HEK293 (cell line): ENCODE measurements around the gene IRF2.

Experiments used
- TF ChIP-seq, protein P1 (sequence below): fragments of 450-650 bp; IDR thresholded peaks from 2 replicates; pipeline ENCODE4 v1.5.1; 2018; ENCODE audit warnings: missing biosample characterization, missing genetic modification characterization
- TF ChIP-seq, protein P2 (sequence below): fragments of 450-650 bp; formaldehyde crosslinking; conservative IDR thresholded peaks from 2 replicates; pipeline ENCODE4 v1.5.1; 2016; ENCODE audit warnings: low read depth, missing biosample characterization, missing genetic modification characterization

DNA sequence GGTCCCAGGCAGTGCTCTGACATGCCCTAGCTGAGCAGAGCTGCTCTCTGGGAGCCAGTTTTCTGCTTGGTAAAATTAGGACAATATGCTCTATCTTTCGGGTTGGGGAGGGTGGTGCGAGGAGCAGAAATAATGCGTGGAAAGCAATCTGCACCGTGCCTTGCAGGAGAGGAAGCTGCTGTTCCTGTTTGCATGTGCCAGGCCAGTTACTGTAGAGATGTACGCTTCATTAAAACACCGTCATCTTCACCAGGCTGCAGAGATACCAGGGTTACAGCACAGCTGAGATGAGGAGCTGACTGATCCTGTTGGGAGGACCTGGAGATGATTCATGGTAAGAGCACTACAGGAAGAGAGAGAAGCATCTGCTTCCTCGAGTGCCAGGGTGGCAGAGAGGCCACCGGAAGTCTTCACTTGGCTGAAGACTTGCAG, 29.5 kb upstream of the IRF2 start:
- TF ChIP-seq, protein P1, sequence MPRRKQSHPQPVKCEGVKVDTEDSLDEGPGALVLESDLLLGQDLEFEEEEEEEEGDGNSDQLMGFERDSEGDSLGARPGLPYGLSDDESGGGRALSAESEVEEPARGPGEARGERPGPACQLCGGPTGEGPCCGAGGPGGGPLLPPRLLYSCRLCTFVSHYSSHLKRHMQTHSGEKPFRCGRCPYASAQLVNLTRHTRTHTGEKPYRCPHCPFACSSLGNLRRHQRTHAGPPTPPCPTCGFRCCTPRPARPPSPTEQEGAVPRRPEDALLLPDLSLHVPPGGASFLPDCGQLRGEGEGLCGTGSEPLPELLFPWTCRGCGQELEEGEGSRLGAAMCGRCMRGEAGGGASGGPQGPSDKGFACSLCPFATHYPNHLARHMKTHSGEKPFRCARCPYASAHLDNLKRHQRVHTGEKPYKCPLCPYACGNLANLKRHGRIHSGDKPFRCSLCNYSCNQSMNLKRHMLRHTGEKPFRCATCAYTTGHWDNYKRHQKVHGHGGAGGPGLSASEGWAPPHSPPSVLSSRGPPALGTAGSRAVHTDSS (tag by site-specific recombination): no peak
- TF ChIP-seq, protein P2, sequence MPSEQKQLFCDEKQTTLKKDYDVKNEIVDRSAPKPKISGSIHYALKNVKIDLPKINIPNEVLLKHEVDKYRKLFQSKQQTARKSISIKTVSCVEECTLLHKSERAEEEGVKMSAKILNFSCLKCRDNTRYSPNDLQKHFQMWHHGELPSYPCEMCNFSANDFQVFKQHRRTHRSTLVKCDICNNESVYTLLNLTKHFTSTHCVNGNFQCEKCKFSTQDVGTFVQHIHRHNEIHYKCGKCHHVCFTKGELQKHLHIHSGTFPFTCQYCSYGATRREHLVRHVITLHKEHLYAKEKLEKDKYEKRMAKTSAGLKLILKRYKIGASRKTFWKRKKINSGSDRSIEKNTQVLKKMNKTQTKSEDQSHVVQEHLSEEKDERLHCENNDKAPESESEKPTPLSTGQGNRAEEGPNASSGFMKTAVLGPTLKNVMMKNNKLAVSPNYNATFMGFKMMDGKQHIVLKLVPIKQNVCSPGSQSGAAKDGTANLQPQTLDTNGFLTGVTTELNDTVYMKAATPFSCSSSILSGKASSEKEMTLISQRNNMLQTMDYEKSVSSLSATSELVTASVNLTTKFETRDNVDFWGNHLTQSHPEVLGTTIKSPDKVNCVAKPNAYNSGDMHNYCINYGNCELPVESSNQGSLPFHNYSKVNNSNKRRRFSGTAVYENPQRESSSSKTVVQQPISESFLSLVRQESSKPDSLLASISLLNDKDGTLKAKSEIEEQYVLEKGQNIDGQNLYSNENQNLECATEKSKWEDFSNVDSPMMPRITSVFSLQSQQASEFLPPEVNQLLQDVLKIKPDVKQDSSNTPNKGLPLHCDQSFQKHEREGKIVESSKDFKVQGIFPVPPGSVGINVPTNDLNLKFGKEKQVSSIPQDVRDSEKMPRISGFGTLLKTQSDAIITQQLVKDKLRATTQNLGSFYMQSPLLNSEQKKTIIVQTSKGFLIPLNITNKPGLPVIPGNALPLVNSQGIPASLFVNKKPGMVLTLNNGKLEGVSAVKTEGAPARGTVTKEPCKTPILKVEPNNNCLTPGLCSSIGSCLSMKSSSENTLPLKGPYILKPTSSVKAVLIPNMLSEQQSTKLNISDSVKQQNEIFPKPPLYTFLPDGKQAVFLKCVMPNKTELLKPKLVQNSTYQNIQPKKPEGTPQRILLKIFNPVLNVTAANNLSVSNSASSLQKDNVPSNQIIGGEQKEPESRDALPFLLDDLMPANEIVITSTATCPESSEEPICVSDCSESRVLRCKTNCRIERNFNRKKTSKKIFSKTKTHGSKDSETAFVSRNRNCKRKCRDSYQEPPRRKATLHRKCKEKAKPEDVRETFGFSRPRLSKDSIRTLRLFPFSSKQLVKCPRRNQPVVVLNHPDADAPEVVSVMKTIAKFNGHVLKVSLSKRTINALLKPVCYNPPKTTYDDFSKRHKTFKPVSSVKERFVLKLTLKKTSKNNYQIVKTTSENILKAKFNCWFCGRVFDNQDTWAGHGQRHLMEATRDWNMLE: no peak
